AG20443 (cell line): ENCODE results near the gene ENTREP3.
"Not testable (repeated sequence)": the region's sequence is repeated elsewhere in the genome, so short reads cannot be mapped to it uniquely, and the experiment has no call there.

Experiments used
- DNase-seq: peaks from one replicate; pipeline ENCODE4 v3.0.0; 2012; ENCODE audit warnings: low spot score, mixed read lengths

The ENTREP3 gene

DNA sequence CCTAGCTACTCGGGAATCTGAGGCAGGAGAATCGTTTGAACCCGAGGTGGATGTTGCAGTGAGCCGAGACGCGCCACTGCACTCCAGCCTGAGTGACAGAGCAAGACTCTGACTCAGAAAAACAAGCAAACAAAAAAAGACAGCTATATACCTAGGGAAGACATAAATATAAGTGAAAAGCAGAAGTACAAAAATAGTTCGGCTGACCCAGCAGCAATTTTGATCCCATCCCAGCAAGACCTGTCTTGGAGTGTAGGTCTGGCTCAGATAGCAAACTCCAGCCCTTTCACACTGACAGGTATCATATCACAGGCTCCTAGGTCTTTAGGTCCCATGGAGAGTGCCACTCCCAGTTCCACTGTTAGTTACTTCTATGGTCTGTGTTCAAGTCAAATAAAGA lies 32.2 kb downstream of the ENTREP3 start:
- no peak for DNase-seq

DNA sequence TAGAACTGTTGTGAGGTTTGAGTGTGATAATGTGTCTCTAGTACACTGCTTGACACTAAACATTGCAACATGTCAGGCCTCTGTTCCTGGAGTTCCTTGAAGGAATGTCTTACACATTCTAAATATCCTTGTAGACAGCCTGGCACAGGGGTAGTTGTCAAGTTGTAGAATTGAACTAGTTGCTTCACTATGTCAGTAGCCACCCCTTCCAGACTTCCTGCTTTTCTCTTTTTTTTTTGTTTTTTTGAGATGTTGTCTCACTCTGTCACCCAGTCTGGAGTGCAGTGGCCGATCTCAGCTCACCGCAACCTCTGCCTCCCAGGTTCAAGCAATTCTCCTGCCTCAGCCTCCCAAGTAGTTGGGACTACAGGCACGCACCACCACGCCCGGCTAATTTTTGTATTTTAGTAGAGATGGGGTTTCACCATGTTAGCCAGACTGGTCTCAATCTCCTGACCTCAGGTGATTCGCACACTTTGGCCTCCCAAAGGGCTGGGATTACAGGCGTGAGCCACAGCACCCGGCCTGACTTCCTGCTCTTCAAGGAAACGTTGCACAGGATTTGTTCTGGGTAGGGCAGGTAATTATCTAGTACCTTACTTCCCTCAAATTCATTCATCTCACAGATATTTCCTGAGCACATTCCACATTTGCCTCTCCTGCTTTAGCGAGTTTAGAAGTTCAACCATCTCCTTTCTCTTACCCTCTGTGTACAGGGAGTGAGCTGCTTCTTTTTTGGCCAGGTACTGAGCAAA lies 34.9 kb downstream of the ENTREP3 start:
- not testable (repeated sequence) for DNase-seq

DNA sequence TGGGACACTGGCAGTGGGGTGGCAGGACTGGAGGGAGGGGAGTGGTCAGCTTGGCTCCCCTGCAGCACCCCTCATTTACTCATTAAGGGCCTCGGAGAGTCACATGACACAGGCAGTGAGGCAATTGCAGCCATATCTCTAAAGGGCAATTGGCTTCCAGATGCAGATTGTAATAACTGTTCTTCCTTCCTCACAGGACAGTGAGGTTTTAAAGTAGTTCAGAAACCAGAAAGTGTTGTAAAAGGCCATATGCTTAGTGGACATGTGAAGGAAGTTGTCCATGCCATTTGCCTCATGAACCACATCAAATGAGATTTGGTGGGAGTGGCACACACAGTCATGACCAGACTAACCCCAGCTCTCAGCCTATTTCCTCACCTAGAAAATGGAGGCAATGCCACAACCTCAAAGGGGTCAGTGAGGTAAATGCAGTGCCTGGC lies 35.7 kb downstream of the ENTREP3 start:
- no peak for DNase-seq

DNA sequence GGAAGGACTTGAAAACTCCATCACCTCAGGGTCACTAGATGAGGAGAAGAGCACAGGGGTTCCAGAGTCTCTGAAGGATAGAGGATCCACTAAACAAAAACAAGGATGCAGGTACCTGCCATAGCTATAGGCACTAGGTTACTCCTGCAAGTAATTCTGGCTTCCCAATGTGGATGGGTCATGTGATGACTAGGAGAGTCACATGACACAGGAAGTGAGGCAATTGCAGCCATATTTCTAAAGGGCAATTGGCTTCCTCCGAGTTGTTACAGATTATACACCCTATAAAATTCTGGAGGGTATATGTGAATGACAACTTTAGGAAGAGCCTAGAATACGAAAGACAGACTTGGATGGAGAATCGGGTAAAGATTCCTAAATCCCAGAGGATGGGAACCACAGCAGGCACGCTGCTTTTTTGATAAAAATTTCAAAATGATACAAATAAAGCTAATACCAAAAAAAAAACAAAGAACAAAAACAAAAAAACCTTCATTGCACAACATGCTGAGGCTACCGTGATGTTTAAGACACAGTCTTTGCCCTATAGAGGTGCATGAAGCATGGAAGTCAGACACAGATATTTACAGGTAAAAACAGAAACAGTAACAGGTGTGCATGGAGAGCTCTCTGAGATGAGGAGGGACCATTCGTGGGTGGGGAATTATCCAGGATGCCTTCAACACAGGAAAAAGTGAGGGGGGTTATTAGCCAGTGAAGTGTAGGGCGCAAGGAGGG lies 36.3 kb downstream of the ENTREP3 start:
- peak; percentile 52 for DNase-seq

DNA sequence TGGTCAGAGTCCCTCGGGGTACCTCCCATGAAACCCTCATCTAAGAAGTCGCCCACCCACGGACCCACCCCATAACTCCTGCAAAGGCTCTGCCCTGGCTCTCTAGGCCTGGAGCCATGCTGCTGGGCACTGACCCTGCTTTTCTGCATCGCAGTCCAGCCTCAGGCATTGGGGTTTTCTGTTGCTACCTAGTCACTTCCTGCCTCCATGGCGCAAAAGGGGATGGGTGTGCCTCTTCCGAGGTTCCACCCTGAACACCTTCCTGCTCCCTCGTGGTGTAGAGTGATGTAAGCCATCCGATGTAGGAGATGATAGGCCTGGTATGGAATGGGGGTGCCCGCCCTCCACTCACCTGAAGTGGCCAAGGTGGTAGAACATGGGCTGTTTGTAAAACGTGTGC lies 40.6 kb downstream of the ENTREP3 start:
- DNase-seq, result not testable (repeated sequence)

DNA sequence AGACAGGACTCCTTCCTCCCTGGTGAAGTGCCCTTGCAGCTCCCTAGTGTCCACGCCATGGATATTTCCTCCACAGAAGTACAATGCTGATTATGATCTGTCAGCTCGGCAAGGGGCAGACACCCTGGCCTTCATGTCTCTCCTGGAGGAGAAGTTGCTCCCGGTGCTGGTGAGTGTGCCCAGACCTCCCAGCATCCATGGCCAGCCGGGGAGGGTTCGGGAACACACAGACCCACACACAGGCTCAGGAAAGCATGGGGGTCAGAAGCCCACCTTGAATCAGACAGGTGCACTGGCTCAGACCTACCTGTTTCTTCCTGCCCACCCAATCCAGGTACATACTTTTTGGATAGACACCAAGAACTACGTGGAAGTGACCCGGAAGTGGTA lies 43.2 kb downstream of the ENTREP3 start:
- not testable (repeated sequence) for DNase-seq

DNA sequence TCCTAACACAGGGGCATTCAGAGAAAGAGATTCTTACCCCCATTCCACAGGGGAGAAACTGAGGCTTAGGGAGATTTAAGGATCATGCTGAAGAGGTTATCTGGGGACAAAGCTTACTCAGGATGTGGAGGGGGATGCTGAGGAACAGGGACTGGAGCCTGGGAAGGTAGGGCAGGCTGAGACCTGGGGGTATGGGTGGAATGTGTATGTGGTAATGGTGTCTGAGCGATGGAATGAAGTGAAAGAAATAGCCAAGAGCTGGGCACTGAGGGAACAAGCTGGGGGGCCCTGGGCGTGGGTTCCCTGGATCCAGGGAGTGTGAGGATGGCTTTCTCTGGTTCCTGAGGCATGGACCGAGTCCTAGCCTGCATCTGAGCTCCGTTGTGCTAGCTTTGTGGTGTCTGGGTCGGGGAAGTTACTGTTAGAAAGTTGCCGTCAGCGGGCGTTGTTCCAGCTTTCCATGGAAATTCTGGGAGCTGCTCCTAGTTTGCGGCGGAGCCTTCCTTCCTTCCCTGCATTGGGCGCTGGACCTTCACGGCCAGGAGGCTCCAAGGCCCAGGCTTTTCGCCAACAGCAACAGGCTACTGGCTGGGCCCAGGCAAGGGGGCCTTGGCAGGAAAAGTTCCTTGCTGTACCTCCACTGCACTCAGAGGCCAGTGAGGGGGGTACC lies 43.8 kb downstream of the ENTREP3 start:
- not testable (repeated sequence) for DNase-seq

DNA sequence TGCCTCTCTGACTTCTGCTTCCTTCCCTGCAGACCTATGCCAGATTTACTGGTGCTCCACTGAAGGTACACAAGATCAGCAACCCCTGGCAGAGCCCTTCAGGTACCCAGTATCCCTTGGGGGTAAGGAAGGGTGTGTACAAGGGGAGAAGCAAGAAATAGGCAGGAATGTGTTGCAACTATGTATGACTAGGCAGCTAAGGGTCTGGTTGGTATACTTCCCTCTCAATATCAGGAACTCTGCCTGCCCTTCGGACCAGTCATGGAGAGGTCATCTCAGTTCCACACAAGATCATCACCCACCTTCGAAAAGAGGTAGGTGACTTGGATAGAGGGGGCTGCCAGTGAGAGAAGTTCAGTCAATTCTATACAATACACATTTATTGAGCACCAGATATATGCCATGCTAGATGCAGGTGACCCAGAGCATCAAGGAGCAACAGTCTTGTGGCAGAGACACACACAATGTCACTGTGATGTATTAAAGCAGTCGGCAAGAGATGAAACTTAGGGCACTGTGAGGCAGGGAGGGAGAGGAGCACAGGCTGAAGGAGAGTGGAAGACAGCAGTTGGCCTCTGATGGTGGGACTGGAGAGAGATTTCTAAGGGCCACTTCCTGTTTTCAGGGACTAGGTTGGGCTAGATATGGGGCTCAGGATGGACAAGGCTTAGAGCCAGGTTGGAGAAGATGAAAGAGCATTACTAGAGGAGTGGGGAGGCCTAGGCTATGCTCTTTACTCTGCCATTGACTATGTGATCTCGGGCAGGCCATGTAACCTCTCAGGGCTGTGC lies 44.8 kb downstream of the ENTREP3 start:
- DNase-seq, result no peak

DNA sequence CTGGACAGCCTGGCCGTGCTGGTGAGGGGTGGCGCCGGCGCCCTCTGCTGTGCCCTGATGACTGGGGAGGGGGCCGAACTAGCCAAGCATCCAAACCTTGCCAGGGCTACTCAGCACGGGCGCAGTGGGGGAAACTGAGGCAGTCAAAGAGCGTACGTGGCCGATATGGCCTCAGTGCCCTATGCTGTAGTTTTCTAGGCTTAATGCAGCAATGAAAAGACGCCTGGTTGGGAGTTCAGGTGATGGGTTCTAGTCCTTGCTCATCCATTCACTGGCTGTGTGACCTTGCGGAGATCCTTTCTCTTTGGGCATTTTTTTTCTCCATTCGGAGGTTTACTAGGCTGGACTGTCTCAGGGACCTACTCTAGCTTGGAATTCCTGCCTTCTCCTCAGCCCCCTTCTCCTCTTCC lies 46.0 kb downstream of the ENTREP3 start:
- DNase-seq, result peak; percentile 3

DNA sequence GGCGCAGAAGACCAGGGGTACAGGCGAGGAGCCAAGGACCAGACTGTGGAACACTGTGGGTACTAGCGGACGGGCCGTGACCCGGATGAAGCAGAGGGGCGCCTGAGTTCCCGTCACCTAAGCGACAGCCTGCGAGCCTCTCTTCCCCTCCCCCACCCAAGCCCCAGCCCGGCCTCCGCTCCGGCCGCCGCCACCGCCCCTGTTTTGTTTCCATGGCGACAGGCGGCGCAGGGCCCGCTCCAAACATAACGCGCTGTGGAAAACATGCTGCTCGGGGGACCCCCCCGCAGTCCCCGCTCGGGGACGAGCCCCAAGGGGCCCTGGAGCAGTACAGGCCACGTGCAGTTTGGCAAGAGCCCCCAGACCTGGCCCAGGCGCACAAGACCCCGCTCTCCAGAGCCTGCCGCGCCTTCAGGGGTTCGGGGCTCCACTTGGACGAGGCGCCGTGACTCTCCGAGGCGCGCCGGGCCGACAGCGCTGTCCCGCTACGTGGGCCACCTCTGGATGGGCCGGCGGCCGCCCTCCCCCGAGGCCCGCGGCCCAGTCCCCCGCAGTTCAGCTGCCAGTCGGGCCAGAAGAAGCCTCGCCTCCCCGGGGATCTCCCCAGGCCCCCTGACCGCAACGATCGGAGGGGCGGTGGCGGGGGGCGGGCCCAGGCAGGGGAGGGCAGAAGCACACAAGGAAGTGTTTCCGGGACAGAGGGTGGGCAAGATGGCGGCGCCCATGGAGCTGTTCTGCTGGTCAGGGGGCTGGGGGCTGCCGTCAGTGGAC lies 46.6 kb downstream of the ENTREP3 start, which contains the start of gene MTX1:
TSS of gene MTX1 (plus strand) at position 155 of the 771 bp plus-strand sequence. CDS start at position 265, 110 bp downstream.
- DNase-seq, result peak; percentile 94

DNA sequence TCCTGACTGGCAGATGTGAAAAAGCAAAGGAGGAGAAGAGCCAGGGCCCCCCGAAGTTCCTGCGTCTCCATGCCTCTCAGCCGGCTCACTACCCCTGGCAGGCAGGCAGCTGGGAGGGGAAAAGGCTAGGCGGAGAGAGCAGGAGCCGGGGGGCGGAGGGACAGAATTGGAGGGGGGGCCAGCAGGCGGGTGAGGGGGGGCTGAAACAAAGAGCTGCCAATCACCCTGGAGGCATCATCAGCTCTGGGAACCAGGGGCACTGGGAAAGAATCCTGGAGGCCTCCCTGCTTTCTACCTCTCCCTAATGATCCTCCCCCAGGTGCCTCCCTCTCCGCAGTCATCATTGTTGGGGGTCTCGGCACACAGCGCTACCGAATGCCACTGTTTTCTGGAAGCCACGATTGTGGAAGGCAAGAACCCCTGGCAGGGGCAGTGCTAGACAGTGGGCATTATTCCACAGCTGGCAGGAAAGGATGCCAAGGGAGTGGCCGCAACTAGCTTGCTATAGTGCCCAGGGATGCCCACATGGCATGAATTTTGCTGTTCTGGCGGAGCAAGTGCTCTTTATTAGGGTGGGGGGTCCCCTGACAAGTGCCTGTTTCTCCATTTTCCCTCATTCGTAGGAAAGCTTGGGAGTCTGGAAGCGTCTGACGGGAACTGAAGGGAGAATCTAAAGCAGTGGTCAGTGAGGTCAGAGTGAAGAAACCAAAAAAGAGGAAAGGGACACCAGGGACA lies 47.3 kb downstream of the ENTREP3 start, which contains the start of gene THBS3:
TSS of gene THBS3 (minus strand) at position 92 of the 735 bp plus-strand sequence. CDS start at position 71, 21 bp downstream.
- DNase-seq, result peak; percentile 49

DNA sequence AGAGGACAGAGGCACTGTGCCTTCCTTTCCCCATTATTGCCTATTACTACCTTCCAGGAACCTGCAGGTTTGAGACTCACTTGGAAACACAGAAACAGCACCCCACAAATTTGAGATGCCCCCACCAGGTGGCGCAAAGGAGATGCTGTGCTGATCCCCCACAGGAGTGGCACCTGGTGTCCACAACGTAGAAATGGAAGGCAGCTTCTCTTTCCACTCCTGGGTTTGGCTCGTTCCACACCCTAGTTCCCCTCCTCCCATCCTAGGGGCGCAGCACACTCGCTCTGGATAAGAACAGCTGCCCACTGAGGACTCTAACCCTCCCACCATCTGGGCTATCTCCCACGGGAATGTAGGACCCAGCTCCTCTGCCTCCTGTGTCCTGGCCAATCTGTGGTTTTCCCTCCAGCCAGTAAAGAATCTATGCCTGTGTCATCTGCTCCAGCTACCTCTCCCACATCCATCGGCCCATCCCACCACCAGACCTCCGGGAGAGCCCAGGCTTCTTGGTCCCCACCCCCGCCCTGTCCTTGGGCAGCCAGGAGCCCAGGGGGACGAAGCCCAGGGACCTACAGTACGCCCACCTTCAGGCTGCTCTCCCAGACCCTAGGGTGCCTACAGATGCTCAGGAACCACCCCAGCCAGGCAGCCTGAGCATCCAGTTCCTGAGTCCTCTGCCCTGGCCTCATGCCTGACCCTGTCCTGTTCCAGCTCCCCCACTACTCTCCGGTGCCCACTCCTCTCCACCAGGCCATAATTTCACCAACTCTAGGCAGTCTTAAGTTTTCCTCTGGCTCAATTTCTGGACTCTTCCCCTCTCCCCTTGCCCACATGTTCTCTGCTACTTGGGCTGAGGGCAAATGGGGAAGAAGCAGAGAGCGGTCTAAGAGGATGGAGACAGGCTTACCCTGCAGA lies 48.1 kb downstream of the ENTREP3 start:
- DNase-seq, result peak; percentile 73

DNA sequence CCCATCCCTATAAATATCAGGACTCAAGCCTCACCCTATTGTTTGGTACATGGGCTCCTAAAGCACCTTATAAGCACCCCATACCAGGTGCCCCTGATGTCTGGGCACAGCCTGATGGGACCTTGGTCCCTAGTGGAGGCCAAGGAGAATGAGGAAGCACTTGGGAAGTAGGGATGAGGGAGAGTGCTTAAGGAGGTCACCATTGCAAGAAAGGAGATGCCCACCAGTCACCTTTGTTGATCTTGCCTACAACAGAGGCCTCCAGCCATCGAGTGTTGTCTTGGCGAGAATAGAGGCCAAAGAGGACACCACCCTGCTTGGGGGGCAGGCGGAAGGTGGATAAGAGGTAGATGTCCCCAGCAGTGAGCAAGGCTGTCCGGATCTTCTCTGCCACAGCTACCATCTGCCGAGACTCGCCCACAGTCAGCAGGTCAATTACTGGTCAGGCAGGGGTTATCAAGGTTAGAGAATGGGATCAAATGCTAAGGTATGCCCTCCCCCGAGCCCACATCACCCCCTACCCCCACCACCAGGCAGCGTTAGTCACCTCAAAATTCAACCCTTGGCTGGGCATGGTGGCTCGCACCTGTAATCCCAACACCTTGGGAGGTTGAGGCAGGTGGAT lies 49.2 kb downstream of the ENTREP3 start:
- no peak for DNase-seq

DNA sequence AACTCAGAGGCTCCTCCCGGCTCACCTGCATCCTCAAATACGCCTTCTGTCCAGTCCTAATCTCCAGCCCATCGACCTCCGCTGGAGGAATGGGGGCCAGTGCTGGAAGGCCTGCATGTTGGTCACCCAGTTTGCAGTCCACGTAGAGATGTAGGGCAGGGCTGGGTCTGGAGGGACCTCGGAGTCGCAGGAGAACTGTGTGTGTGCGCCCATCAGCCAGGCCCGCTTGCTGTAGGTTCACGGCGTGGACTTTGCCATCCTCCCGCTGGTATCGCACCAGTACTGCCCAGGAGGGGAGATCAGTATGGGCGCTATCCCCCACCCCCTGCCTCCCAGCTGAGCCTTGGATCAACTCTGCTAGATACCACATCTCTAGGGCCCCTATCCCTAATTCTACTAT lies 50.2 kb downstream of the ENTREP3 start:
- DNase-seq, result no peak

DNA sequence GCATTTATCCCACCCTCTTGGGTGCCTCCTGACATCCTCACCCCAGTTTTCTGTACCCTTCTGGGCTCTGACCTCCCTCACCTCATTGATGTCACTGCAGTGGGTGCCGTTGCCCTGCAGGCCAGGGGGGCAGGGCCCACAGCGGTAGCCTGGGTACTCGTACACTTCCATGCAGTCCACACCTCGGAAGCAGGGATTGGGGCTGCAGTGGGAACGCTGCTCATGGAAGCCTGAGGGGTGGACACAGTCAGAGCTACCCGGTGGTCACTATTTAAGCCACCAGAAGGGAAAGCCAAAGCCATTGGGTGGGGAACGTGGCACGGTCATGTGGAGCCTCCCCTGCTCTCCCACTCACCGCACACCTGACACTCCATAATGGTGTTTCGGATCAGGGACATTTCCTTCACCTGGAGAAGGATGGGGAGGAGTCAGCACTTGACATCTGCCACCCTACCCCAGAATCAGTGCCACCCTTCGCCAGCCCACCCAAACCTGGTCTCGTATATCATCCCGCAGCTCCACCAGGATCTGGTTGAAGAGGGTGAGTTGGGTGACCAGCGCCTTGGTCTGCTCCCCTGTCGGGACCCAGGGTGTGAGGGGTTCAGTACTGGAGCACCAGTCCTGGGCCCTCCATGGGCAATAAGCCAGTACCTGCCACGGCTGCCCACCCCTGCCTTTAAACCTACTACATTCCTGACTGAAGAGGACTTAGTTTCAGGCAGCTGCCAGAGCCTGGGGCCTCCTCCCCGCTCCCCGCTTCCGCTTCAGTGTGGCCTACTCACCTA lies 52.4 kb downstream of the ENTREP3 start:
- no peak for DNase-seq

DNA sequence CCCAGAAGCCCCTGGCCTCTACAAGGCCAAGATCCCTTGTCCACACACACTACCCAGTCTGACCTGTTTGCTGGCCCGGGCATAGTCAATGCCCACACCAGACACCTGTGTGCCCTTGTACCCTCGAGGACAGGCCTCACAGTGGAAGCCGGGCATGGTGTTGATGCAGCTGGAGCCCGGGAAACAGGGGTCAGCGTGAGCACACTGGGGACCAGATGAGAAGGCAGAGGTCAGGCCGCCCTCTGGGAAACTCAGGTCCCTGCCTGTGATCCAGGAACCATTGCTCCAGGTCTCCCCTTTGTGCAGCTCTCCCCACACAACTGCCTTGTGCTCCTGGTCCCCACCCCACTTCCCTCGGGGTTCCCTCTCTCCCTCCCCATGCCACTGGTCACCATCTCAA lies 53.1 kb downstream of the ENTREP3 start:
- DNase-seq, result no peak

DNA sequence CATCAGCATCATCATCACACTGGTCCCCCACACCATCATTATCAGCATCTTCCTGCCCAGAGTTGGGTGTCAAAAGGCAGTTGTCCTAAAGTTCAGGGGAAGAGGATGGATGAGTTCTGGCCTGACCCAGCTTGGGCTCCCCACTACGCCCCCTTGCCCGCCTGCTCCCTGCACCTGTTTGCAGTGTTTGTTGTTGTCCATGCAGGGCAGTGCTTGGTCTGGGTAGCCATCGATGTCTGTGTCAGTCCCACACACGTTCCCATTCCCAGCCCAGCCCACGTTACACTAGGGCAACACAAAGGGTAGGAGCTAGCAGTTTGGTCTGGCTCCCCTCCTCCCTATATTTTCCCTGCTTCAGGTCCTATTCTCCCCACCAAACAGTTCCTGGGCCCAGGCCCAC lies 54.4 kb downstream of the ENTREP3 start:
- DNase-seq, result no peak

DNA sequence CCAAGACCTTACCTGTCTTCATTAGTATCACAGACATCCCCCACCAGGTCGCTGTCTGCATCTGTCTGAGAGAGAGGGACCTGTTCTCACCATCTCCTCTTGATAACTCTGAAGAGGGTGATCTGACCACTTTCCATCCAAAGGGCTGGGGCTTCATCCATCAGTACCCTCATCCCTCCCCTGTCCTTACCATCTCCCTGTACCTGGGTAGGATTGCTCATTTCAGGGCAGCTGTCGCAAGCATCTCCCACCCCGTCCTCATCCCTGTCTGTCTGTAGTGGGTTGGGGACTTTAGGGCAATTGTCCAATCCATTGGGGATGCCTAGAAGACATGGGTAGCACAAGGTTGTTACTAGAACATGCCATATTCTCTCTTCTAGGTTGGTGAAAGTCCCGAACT lies 55.5 kb downstream of the ENTREP3 start:
- no peak for DNase-seq
